HAP-1 (cell line): ENCODE data around the gene CCDC192.

ENCODE experiments used
- DNase-seq, 2 experiments: peaks; one replicate each; pipeline ENCODE4 v3.0.0-alpha.2; 2016 to 2020; ENCODE audit warnings: low spot score in 2 of 2
- H3K27me3 ChIP-seq: fragments of 250-450 bp; sonication (Bioruptor Pico); 2 replicates; pipeline ENCODE4 v1.5.1; 2020; ENCODE audit warnings: low read depth, mild to moderate bottlenecking, moderate library complexity
- H3K36me3 ChIP-seq: fragments of 250-450 bp; sonication (Bioruptor Pico); replicated peaks from 2 replicates; pipeline ENCODE4 v1.5.1; 2020; ENCODE audit warnings: mild to moderate bottlenecking
- H3K4me1 ChIP-seq: fragments of 250-450 bp; sonication (Bioruptor Pico); 2 replicates; pipeline ENCODE4 v1.5.1; 2020; ENCODE audit warnings: mild to moderate bottlenecking
- H3K4me3 ChIP-seq: fragments of 250-450 bp; sonication (Bioruptor Pico); 2 replicates; pipeline ENCODE4 v1.5.1; 2020; ENCODE audit warnings: mild to moderate bottlenecking, moderate library complexity
- H3K9me3 ChIP-seq: fragments of 250-450 bp; sonication (Bioruptor Pico); 2 replicates; pipeline ENCODE4 v1.5.1; 2020; ENCODE audit warnings: mild to moderate bottlenecking, moderate library complexity
- in situ Hi-C: fragments of 300-500 bp; cut with MboI; formaldehyde crosslinking; loops from 3 replicates; pipeline ENCODE4 v1.14.3; 2020; ENCODE audit warnings: low sequenced_read_pairs, inconsistent platforms, mixed read lengths

CCDC192 gene

DNA sequence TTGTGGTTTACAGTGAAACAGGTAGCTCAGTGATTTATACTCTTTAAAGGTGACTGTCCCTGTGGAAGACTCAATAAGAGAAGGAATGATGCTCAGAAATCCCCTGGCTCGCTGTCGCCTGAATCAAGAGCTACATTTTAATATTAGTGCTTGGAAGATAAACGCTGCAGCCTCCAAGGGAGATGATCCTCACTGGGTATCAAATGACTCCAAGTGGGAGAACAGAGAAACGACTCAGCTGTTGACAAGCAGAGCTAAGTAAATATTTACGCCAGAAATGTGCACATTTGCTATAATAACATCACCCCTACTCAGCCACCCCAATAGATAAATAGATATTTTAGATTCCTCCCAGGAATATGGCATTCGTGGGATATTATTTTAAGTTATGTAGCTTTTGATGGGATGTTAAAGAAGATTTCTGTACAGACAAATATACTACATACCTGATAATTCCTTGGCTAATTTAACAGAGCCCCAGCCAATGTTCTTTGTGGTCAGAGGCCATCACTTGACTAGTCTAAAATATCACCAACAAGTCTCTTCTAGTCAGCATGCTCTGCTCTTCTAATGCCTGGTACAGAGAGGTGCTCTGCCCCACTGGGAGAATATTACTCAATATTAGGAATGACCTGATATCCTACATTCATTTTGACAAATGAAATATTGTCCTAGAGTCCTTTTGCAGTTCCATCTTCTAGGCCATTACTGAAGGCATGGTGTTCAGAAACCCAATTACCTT, 18.3 kb upstream of the CCDC192 start:
- in situ Hi-C loops = no loop called here
- Histone ChIP-seq H3K4me1 (no peaks in the 10 kb centered on the region), H3K9me3 (no peaks in the 10 kb centered on the region; the same call in 1 of the 2 replicates), H3K36me3 (no peaks in the 10 kb centered on the region), H3K4me3 (no peak overlapping the region), H3K27me3 (no peaks in the 10 kb centered on the region)
- DNase-seq = no peak

DNA sequence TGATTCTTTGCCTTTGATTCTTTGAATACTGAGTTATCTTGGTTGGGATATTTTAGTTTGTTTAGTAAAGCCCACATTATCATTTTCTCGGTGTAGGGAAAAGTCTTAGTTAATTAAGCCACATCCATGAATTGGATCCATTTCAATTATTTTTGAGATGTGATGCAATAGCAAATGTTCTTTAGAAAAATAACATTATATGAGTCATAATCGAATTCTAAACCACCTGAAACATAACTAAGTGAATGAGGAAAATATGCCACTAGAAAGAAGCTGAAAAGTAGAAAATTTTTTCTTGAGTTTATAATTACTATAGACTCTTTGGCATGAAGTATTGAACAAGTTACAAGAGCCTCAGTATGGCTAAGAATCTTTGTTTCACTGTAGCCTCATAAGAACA, 17.5 kb upstream of the CCDC192 start:
- in situ Hi-C loops = no loop called here
- H3K36me3 ChIP-seq = no peaks in the 10 kb centered on the region
- H3K27me3 ChIP-seq = no peaks in the 10 kb centered on the region
- H3K4me3 ChIP-seq = no peak overlapping the region
- H3K9me3 ChIP-seq = no peaks in the 10 kb centered on the region; the same call in 1 of the 2 replicates
- H3K4me1 ChIP-seq = no peaks in the 10 kb centered on the region
- DNase-seq = no peak

DNA sequence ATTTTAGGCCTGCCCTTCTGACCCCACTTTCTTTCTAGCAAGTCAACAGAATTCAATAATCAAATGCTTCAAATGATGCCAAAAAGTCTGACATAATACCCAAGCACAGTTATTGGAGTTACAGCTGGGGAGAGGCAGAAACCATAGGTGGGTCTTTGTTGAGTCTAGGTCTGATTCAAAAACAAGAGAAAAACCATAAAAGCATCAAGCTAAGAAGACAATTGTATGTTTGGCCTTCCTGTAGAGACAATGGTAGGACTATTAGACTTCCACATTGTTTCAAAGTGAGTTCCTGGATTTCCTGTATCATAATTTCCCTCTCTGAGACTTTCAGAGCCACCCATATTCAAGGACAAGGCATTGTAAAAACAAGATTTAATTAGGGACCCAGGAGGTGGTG, 16.8 kb upstream of the CCDC192 start:
- Histone ChIP-seq H3K9me3 (no peaks in the 10 kb centered on the region; the same call in 1 of the 2 replicates), H3K36me3 (no peaks in the 10 kb centered on the region), H3K27me3 (no peaks in the 10 kb centered on the region), H3K4me3 (no peak overlapping the region), H3K4me1 (no peaks in the 10 kb centered on the region)
- in situ Hi-C loops = no loop called here
- no peak for DNase-seq

DNA sequence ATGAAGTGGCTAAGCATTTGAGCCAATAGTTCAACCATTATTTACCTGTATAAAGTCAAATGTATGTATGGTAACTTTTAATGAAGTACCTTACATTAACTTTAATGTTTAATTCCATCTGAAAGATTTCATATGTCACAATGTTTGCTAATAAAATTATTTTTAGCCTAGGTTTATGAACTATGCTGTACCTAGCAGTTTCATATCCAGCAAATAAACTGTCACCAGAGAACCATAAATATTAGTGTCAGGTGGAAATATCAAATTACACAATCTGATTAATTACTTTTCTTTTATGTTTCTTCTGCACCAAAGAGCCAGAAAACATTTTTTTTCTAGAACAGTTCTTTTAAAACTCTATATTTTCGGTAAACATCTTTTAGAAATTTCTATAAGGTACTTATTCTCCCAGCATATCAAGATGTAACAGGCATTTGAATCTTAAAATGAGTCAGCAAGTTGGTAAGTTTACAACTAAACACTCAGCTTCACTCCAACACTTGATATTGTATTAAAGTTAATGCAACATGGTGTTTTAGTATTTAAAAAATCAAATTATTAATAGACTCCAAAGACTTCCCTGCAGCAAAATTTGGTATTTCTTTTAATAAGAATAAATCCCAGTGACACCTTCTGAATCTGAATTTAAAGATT, 8.5 kb upstream of the CCDC192 start:
- Histone ChIP-seq H3K4me3 (no peak overlapping the region), H3K4me1 (no peaks in the 10 kb centered on the region), H3K27me3 (no peaks in the 10 kb centered on the region; the same call in 1 of the 2 replicates), H3K36me3 (no peaks in the 10 kb centered on the region), H3K9me3 (no peaks in the 10 kb centered on the region)
- no peak for DNase-seq
- in situ Hi-C loops = no loop called here

DNA sequence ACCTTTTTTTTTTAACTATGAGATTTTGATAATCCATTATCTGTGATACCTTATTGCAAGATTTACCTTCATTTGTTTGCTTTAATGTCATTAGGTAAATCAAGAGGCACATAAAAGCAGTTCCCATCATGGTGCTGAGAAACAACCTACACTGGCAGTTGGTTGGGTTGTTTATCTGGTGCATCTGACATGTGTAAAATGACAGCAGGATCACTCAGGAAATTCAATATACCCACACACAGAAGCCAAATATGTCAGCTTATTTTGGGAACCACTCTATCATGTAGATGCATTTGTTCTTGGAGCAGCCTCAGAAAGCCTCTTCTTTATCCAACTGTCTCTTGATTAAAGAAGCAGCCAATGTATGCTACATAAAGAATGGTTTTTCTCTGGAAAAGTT, 7.8 kb upstream of the CCDC192 start:
- in situ Hi-C loops = no loop called here
- Histone ChIP-seq H3K36me3 (no peaks in the 10 kb centered on the region), H3K27me3 (no peaks in the 10 kb centered on the region; the same call in 1 of the 2 replicates), H3K9me3 (no peaks in the 10 kb centered on the region), H3K4me1 (no peaks in the 10 kb centered on the region), H3K4me3 (no peak overlapping the region)
- no peak for DNase-seq

DNA sequence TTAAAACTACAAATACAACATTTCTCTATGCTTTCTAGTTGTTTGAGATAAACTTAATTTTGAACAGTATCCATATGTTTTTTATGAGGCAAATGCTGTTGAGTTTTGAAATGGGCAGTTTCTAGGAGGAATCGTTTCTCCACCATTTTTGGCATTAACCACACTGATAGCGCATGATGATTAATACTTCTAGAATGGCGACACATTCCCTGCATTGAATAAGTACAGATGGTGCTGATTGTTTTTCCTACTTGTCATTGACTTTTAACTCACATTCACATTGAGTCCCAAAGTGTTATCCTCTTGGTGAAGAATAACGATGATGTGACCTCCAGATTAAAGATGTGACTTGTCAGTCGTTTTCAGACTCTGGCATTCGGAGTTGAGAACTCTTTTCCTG, 6.5 kb upstream of the CCDC192 start:
- DNase-seq = no peak
- Histone ChIP-seq H3K36me3 (no peaks in the 10 kb centered on the region), H3K4me3 (no peak overlapping the region), H3K9me3 (no peaks in the 10 kb centered on the region), H3K27me3 (no peaks in the 10 kb centered on the region; the same call in 1 of the 2 replicates), H3K4me1 (no peaks in the 10 kb centered on the region)
- in situ Hi-C loops = no loop called here

DNA sequence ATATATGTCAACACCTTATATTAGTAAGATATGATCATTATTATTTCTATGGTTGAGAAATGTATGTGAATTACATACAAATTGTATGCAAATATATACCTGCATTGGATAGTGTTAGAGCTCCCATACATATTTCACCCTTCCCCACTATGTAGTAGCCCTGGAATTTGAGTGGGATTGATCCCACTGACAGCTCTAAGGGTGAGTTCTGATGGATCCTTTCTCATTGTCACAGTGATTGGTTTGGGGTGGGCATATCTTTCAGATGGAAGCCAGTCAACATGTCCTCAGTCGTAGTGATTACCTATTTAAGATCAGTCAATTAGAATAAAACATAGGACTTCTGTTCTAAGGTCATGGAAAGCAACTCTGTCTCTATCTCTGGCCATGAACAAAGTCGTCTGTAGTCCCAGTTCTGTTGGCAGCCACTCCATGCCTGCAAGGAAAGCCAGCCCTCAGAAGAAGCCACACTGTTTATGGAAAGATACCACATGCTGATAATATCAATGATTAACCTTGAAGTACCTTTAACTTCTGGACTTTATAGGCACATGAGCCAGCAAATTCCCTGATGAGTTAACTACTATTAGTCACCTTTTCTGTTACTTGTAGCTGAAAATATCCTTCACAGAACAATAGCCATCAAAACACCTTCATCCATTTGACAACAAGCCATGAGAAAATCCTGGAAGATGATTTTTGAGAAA, 5.1 kb upstream of the CCDC192 start:
- H3K9me3 ChIP-seq = no peaks in the 10 kb centered on the region
- peaks cover 1% of the 10 kb centered on the region; the same call in 1 of the 2 replicates for H3K4me1 ChIP-seq
- H3K4me3 ChIP-seq = no peak overlapping the region
- in situ Hi-C loops = no loop called here
- no peak for DNase-seq
- no peaks in the 10 kb centered on the region; the same call in 1 of the 2 replicates for H3K27me3 ChIP-seq
- H3K36me3 ChIP-seq = no peaks in the 10 kb centered on the region

DNA sequence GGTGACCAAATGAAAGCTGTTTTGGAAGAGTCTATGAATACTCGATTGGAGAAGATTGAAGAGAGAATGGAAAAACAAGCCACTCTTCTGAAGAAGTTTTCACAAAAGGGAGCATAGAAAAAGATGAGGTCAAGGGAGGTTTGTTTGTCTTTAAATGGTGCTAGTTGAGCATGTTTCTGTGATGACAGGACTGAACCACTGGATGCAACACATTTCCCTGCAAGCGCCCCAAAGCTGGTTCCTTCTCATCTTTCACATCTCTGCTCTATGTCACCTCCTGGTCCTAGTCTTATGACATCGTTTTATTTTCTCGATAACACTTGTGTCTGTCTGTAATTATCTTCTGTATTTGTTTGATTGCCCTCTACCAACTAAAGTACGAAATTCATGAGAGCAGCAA, 3.8 kb upstream of the CCDC192 start:
- Histone ChIP-seq H3K9me3 (no peaks in the 10 kb centered on the region), H3K27me3 (no peaks in the 10 kb centered on the region), H3K4me3 (no peak overlapping the region), H3K4me1 (peaks cover 3% of the 10 kb centered on the region; the same call in 1 of the 2 replicates), H3K36me3 (no peaks in the 10 kb centered on the region)
- DNase-seq = no peak
- in situ Hi-C loops = no loop called here

DNA sequence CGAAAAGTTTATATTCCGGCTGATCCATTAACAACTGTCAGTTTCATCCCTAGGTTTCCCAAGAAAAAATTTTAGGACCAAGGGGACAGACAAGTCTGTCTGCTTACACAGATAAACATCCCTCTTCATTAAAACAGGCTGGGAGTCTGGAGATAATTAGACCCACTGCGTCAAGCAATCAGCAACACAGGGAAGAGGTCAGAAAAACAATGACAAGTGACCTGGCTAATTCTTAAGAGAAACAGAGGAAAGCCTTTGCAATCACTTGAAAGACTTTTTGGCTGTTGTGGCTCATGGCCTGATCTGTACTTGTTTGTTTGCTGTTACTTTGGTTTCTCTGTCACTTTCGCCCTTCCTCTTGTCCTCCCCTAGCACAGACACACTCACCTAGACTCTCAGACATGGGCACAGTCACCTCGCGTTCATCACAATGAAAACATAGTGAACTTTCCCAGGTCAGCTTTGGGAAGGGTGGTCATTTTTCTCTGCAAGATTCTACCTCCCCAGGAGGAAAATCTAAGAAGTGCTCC, 2.9 kb upstream of the CCDC192 start:
- DNase-seq = no peak

DNA sequence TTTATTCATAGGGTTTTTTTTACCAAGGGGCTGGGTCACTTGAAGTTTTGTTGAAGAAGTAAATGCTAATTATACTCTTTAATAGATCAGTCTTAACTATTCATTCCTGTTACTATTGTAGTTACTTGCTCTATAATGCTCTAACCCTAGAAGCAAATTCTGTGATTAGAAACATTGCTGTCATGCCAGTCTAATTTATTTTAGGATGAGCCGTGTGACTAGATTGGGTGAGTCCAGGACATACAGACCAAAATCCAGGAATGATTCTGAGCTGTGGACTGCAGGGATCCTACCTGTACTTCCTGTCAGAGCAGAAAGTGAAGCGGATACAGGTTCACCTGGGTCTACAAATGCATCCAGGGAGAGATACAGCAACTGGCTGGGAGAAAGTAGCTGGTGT, 757 bp upstream of the CCDC192 start:
- no peak overlapping the region for H3K4me3 ChIP-seq
- no peaks in the 10 kb centered on the region for H3K36me3 ChIP-seq
- H3K9me3 ChIP-seq = no peaks in the 10 kb centered on the region
- in situ Hi-C loops = no loop called here
- DNase-seq = no peak
- peaks cover 18% of the 10 kb centered on the region for H3K4me1 ChIP-seq
- no peaks in the 10 kb centered on the region for H3K27me3 ChIP-seq

More for the DNA sequence above, 2.9 kb upstream of the CCDC192 start:
- H3K36me3 ChIP-seq = no peaks in the 10 kb centered on the region
- no peaks in the 10 kb centered on the region for H3K9me3 ChIP-seq
- no peaks in the 10 kb centered on the region for H3K27me3 ChIP-seq
- no peak overlapping the region for H3K4me3 ChIP-seq
- peaks cover 11% of the 10 kb centered on the region for H3K4me1 ChIP-seq
- in situ Hi-C loops = no loop called here

DNA sequence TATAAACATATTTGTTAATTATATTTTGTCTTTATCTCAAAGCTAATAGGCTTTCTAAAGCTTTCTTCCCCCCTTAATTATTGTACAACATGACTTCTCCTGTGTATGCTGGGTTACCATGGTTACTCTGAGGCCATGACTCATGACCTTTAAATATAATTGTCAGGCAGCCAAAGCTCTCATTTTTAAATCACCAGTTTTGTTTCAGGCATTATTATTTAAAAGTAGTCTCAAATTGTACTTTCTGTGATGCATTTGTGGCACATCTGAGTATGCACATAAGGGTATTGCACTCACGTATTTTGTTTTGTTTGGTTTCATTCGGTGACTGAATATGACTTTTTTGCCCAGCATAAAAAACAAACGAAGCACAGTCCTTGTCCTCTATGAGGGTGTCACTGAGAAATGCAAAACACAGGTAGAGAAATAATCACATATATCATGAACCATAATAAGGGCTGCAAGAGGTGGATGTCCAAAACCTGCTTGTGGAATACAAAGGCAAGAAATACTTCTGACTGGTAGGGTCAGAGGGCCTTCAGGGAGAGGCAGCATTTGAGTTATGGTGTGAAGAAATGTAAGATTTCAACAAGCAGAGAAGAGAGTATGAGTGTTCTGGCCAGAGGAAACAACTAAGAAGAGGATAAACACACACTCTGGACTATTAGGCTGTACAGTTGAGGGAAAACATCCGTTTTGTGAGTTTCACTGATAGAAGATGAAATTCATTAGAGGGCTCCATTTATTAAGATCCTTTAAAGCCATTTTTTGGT, 2.1 kb downstream of the CCDC192 start:
- H3K27me3 ChIP-seq = no peaks in the 10 kb centered on the region
- DNase-seq = peak; percentile 57 to 88
- H3K4me3 ChIP-seq = no peak overlapping the region
- H3K9me3 ChIP-seq = no peaks in the 10 kb centered on the region
- H3K4me1 ChIP-seq = peaks cover 18% of the 10 kb centered on the region
- H3K36me3 ChIP-seq = no peaks in the 10 kb centered on the region
- in situ Hi-C loops = no loop called here

DNA sequence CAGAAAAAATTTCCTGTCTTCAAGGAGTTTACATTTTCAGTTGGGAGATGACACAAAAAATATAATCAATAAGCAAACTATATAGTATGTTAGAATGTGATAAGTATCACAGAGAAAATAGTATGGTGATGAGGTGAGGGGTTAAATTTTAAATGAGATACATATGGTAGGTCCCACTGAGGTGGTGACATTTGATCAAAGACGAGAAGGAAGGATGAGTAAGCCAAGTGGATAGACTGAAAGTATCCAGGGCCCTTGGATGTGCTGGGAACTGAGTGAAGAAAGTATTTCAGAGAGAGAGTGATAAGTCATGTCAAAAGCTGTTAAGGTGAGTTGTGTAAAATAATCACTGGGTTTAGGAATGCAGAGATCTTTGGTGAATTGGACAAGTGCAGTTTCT, 3.5 kb downstream of the CCDC192 start:
- Histone ChIP-seq H3K4me3 (no peak overlapping the region), H3K27me3 (no peaks in the 10 kb centered on the region), H3K36me3 (no peaks in the 10 kb centered on the region), H3K9me3 (no peaks in the 10 kb centered on the region), H3K4me1 (peaks cover 18% of the 10 kb centered on the region)
- no peak for DNase-seq
- in situ Hi-C loops = no loop called here

DNA sequence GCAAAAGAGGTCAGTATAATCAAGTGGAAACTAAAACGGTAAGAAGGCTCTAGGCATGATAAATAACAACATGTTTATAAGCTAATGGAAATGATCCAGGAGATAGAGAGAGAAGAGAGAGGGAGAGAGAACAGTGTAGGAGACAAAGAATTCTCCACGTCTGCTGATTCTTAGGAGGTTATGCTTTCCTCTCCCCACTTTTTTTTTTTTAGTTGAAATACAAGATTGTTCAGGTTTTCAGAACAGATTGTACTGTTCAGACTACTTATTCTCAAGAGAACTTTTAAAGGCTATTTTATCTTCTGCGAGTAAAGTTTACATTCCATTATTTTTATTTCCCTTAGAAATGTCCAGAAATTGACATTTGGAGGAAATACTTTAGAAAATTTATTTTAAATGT, 4.0 kb downstream of the CCDC192 start:
- H3K36me3 ChIP-seq = no peaks in the 10 kb centered on the region
- peaks cover 18% of the 10 kb centered on the region for H3K4me1 ChIP-seq
- in situ Hi-C loops = no loop called here
- DNase-seq = no peak
- H3K9me3 ChIP-seq = no peaks in the 10 kb centered on the region
- no peaks in the 10 kb centered on the region for H3K27me3 ChIP-seq
- H3K4me3 ChIP-seq = no peak overlapping the region
